HL-60 (cell line): ENCODE results near the gene TFF3.

Experiments
- CTCF ChIP-seq: IDR thresholded peaks from one replicate; pipeline ENCODE4 v1.5.1; 2011; ENCODE audit warnings: low read length, control low read depth, inconsistent platforms; ENCODE audit not compliant: insufficient read depth
- GABPA ChIP-seq: IDR thresholded peaks from 2 replicates; pipeline ENCODE4 v1.6.1; 2012; ENCODE audit warnings: low read depth
- POLR2AphosphoS5 ChIP-seq: IDR thresholded peaks from 2 replicates; pipeline ENCODE4 v1.6.1; 2012; ENCODE audit warnings: low read depth
- REST ChIP-seq: IDR thresholded peaks from 2 replicates; pipeline ENCODE4 v1.6.1; 2012; ENCODE audit warnings: low read depth; ENCODE audit not compliant: insufficient replicate concordance
- SPI1 ChIP-seq: IDR thresholded peaks from 2 replicates; pipeline ENCODE4 v1.6.1; 2012; ENCODE audit warnings: low read depth, mild to moderate bottlenecking, borderline replicate concordance

GRCh38 chr21:42310411-42311001, 4.7 kb downstream of the TFF3 start:
- TF ChIP-seq CTCF (no peak), POLR2AphosphoS5 (no peak), REST (no peak), GABPA (no peak), SPI1 (no peak)
